ENCODE data around the gene MED16. TPM values are rescaled to one million over a fixed set of nuclear protein-coding genes. Genes with fewer than 3 reads are reported as not detected.
"Not testable (repeated sequence)": the region's sequence is repeated elsewhere in the genome, so short reads cannot be mapped to it uniquely, and the experiment has no call there.

MED16 gene
- total RNA-seq, 1 donor from 2014 or later = 41.4 TPM

DNA sequence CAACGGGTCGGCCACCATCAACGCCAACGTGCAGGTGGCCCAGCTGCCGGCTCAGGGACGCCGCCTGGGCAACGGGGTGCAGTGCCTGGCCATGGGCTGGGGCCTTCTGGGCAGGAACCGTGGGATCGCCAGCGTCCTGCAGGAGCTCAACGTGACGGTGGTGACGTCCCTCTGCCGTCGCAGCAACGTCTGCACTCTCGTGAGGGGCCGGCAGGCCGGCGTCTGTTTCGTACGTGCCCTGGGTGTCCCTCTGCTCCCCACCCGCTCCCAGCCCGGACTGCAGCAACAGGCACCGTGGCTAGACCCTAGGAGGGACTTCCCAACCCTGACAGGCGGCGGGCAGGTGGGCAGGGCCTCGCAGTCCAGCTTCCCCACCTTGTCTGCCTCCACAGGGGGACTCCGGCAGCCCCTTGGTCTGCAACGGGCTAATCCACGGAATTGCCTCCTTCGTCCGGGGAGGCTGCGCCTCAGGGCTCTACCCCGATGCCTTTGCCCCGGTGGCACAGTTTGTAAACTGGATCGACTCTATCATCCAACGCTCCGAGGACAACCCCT is 37.3 kb downstream of the MED16 start:
- Histone ChIP-seq H3K9ac (ENCODE audit: low read length) (no peak overlapping the region), H3K4me3 (ENCODE audit: insufficient read depth, low read depth, low read length) (no peak overlapping the region), H3K27me3 (ENCODE audit: insufficient read depth, low read length) (peaks cover 3% of the 10 kb centered on the region), H2AFZ (ENCODE audit: low read depth, low read length) (no peak overlapping the region), H3K9me3 (ENCODE audit: insufficient read depth, low read depth, low read length) (no peaks in the 10 kb centered on the region), H3K36me3 (ENCODE audit: insufficient read depth, low read length) (no peaks in the 10 kb centered on the region), H4K20me1 (ENCODE audit: insufficient read depth, low read length) (no peaks in the 10 kb centered on the region), H3K4me1 (ENCODE audit: insufficient read depth, low read length) (no peaks in the 10 kb centered on the region), H3K4me2 (ENCODE audit: low read length) (no peak overlapping the region), H3K79me2 (ENCODE audit: insufficient read depth, low read length) (no peaks in the 10 kb centered on the region), H3K27ac (ENCODE audit: low read depth, low read length) (no peak overlapping the region)
- Mint-ChIP-seq H3K27me3 (ENCODE audit: low read depth, unreplicated experiment) (peaks cover 13% of the 10 kb centered on the region), H3K4me3 (ENCODE audit: unreplicated experiment) (no peak overlapping the region), H3K9me3 (ENCODE audit: unreplicated experiment) (no peaks in the 10 kb centered on the region), H3K27ac (ENCODE audit: unreplicated experiment) (no peak overlapping the region), H3K4me1 (ENCODE audit: low read depth, unreplicated experiment) (no peaks in the 10 kb centered on the region), H3K36me3 (ENCODE audit: low read depth, unreplicated experiment) (no peaks in the 10 kb centered on the region)
- no peak for DNase-seq (ENCODE audit: low read depth)
- TF ChIP-seq, protein P1, sequence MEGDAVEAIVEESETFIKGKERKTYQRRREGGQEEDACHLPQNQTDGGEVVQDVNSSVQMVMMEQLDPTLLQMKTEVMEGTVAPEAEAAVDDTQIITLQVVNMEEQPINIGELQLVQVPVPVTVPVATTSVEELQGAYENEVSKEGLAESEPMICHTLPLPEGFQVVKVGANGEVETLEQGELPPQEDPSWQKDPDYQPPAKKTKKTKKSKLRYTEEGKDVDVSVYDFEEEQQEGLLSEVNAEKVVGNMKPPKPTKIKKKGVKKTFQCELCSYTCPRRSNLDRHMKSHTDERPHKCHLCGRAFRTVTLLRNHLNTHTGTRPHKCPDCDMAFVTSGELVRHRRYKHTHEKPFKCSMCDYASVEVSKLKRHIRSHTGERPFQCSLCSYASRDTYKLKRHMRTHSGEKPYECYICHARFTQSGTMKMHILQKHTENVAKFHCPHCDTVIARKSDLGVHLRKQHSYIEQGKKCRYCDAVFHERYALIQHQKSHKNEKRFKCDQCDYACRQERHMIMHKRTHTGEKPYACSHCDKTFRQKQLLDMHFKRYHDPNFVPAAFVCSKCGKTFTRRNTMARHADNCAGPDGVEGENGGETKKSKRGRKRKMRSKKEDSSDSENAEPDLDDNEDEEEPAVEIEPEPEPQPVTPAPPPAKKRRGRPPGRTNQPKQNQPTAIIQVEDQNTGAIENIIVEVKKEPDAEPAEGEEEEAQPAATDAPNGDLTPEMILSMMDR (IDR thresholded peaks at IDR 0.05; ENCODE audit: insufficient read depth, low read depth, low read length) = no peak
- TF ChIP-seq EZH2 (IDR thresholded peaks at IDR 0.05; ENCODE audit: insufficient read depth, low read length) = no peak
- FAIRE-seq = no peak

DNA sequence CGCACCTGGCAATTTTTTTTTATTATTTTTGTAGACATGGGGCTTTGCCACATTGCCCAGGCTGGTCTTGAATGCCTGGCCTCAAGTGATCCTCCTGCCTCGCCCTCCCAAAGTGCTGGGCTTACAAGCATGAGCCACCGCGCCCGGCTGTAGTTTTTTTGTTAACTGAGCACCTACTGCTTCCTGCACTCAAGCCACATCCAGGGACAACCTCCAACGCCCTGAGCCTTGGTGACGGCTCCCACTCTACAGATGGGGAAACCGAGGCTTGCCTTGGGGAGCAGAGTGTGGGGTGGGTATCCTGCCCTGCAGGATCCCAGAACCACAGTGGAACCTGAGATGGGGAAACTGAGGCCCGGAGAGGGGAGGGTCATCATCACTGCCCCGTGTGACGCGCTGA is 37.8 kb downstream of the MED16 start:
- DNase-seq (ENCODE audit: low read depth) = no peak
- Mint-ChIP-seq H3K27ac (ENCODE audit: unreplicated experiment) (no peak overlapping the region), H3K9me3 (ENCODE audit: unreplicated experiment) (no peaks in the 10 kb centered on the region), H3K4me1 (ENCODE audit: low read depth, unreplicated experiment) (no peaks in the 10 kb centered on the region), H3K36me3 (ENCODE audit: low read depth, unreplicated experiment) (no peaks in the 10 kb centered on the region), H3K4me3 (ENCODE audit: unreplicated experiment) (no peak overlapping the region), H3K27me3 (ENCODE audit: low read depth, unreplicated experiment) (peaks cover 15% of the 10 kb centered on the region)
- H3K9ac ChIP-seq (ENCODE audit: low read length) = no peak overlapping the region
- H3K27ac ChIP-seq (ENCODE audit: low read depth, low read length) = no peak overlapping the region
- H3K36me3 ChIP-seq (ENCODE audit: insufficient read depth, low read length) = no peaks in the 10 kb centered on the region
- H3K79me2 ChIP-seq (ENCODE audit: insufficient read depth, low read length) = no peaks in the 10 kb centered on the region
- FAIRE-seq = no peak
- H3K27me3 ChIP-seq (ENCODE audit: insufficient read depth, low read length) = peaks cover 3% of the 10 kb centered on the region
- H4K20me1 ChIP-seq (ENCODE audit: insufficient read depth, low read length) = no peaks in the 10 kb centered on the region
- H3K9me3 ChIP-seq (ENCODE audit: insufficient read depth, low read depth, low read length) = no peaks in the 10 kb centered on the region
- H3K4me3 ChIP-seq (ENCODE audit: insufficient read depth, low read depth, low read length) = no peak overlapping the region
- H2AFZ ChIP-seq (ENCODE audit: low read depth, low read length) = no peak overlapping the region
- no peaks in the 10 kb centered on the region for H3K4me1 ChIP-seq (ENCODE audit: insufficient read depth, low read length)
- TF ChIP-seq, protein P1 (IDR thresholded peaks at IDR 0.05; ENCODE audit: insufficient read depth, low read depth, low read length) = no peak
- TF ChIP-seq EZH2 (IDR thresholded peaks at IDR 0.05; ENCODE audit: insufficient read depth, low read length) = no peak
- H3K4me2 ChIP-seq (ENCODE audit: low read length) = no peak overlapping the region

DNA sequence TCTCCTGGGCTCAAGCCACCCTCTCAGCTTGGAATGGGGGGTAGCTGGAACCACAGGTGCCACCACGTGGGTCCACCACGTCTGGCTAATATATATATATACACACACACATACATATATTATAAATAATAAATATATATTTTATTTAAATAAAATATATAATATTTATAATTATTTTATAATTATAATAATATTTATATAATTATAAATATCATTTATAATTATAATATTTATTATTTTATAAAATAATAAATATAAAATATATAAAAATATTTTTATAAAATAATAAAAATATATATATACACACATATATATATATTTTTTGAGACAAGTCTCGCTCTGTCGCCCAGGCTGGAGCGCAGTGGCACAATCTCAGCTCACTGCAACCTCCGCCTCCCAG is 38.4 kb downstream of the MED16 start:
- Histone ChIP-seq H4K20me1 (ENCODE audit: insufficient read depth, low read length) (no peaks in the 10 kb centered on the region), H3K27ac (ENCODE audit: low read depth, low read length) (no peak overlapping the region), H3K9ac (ENCODE audit: low read length) (no peak overlapping the region), H2AFZ (ENCODE audit: low read depth, low read length) (no peak overlapping the region), H3K27me3 (ENCODE audit: insufficient read depth, low read length) (no peaks in the 10 kb centered on the region), H3K4me2 (ENCODE audit: low read length) (no peak overlapping the region), H3K9me3 (ENCODE audit: insufficient read depth, low read depth, low read length) (no peaks in the 10 kb centered on the region), H3K79me2 (ENCODE audit: insufficient read depth, low read length) (no peaks in the 10 kb centered on the region), H3K4me1 (ENCODE audit: insufficient read depth, low read length) (no peaks in the 10 kb centered on the region), H3K36me3 (ENCODE audit: insufficient read depth, low read length) (no peaks in the 10 kb centered on the region), H3K4me3 (ENCODE audit: insufficient read depth, low read depth, low read length) (no peak overlapping the region)
- H3K27me3 Mint-ChIP-seq (ENCODE audit: low read depth, unreplicated experiment) = peaks cover 10% of the 10 kb centered on the region
- H3K4me1 Mint-ChIP-seq (ENCODE audit: low read depth, unreplicated experiment) = no peaks in the 10 kb centered on the region
- no peaks in the 10 kb centered on the region for H3K36me3 Mint-ChIP-seq (ENCODE audit: low read depth, unreplicated experiment)
- H3K9me3 Mint-ChIP-seq (ENCODE audit: unreplicated experiment) = no peaks in the 10 kb centered on the region
- FAIRE-seq (no peak), DNase-seq (ENCODE audit: low read depth) (no peak)
- no peak overlapping the region for H3K27ac Mint-ChIP-seq (ENCODE audit: unreplicated experiment)
- TF ChIP-seq, protein P1 (IDR thresholded peaks at IDR 0.05; ENCODE audit: insufficient read depth, low read depth, low read length) = no peak
- no peak for TF ChIP-seq EZH2 (IDR thresholded peaks at IDR 0.05; ENCODE audit: insufficient read depth, low read length)
- no peak overlapping the region for H3K4me3 Mint-ChIP-seq (ENCODE audit: unreplicated experiment)

DNA sequence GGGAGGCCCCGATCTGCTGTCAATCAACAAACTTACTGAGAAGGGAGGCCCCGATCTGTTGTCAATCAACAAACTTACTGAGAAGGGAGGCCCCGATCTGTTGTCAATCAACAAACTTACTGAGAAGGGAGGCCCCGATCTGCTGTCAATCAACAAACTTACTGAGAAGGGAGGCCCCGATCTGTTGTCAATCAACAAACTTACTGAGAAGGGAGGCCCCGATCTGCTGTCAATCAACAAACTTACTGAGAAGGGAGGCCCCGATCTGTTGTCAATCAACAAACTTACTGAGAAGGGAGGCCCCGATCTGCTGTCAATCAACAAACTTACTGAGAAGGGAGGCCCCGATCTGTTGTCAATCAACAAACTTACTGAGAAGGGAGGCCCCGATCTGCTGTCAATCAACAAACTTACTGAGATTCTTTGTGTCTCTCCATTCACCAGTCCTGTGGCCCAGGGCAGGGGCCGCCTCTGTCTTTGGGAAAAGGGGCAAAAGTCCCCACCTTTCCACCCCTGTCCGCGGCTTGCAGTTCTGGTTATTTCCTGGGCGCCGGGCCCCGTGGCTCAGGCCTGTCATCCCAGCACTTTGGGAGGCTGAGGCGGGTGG is 39.3 kb downstream of the MED16 start:
- H2AFZ ChIP-seq (ENCODE audit: low read depth, low read length); H3K4me1 Mint-ChIP-seq (ENCODE audit: low read depth, unreplicated experiment); FAIRE-seq; H3K4me2 ChIP-seq (ENCODE audit: low read length); H3K9me3 ChIP-seq (ENCODE audit: insufficient read depth, low read depth, low read length); H3K36me3 ChIP-seq (ENCODE audit: insufficient read depth, low read length); H3K4me3 ChIP-seq (ENCODE audit: insufficient read depth, low read depth, low read length); H4K20me1 ChIP-seq (ENCODE audit: insufficient read depth, low read length); H3K9ac ChIP-seq (ENCODE audit: low read length); H3K79me2 ChIP-seq (ENCODE audit: insufficient read depth, low read length); H3K27ac Mint-ChIP-seq (ENCODE audit: unreplicated experiment); H3K9me3 Mint-ChIP-seq (ENCODE audit: unreplicated experiment); H3K27ac ChIP-seq (ENCODE audit: low read depth, low read length); H3K4me1 ChIP-seq (ENCODE audit: insufficient read depth, low read length); DNase-seq (ENCODE audit: low read depth); H3K36me3 Mint-ChIP-seq (ENCODE audit: low read depth, unreplicated experiment); H3K27me3 ChIP-seq (ENCODE audit: insufficient read depth, low read length); H3K4me3 Mint-ChIP-seq (ENCODE audit: unreplicated experiment): not testable (repeated sequence)
- peaks cover 10% of the 10 kb centered on the region for H3K27me3 Mint-ChIP-seq (ENCODE audit: low read depth, unreplicated experiment)

All from astrocyte (in vitro differentiated cells and primary cell).